NCI-H1930 (cell line): Measurements from ENCODE around the gene CRTC3.
"Not testable (repeated sequence)": the region's sequence is repeated elsewhere in the genome, so short reads cannot be mapped to it uniquely, and the experiment has no call there.

ENCODE experiments used
- DNase-seq, 2 experiments: peaks; one replicate each; lab custom pipeline; 2025; lab: John Stamatoyannopoulos, UW

The CRTC3 gene

DNA sequence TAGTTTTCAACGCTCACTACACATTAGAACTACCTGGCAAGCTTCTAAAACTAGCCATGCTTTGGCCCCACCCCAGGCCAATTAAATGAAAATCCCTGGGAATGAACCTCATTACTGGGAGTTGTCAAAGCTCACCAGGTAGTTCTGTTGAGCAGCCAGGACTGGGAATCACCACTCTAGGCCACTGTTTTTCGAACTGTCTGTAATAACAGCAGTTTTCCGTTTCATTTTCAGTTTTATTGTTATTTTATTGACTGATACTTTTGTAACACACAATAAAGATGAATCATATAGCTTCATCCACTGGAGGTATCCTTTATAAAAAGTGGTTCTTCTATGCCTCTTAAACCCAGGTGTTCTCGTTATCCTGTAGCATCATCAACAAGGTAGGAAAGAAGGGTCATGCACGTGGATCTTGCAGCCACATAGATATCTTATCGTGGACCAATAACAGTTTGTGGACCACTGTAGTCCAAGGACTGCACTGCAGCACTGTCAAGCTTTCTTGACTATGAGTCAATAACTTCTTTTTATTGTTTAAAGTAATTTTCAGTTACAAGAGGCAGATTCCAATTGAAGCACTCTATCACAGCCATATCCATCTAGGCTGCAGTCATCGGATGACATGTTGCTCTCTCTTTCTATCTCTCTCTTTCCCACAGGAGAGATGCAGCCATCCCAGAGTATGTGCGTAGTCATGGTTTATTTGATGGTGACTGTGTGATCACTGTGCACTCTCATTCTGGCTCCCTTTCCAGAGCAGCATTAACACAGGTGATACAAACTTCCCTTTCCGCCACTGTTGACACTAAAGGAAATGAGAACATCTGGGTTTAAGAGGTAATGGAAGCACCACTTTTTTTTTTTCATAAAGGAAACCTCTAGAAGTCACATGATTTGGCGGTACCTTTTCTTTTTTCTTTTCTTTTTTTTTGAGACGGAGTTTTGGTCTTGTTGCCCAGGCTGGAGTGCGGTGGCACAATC is 148.4 kb downstream of the CRTC3 start:
- no peak for DNase-seq

DNA sequence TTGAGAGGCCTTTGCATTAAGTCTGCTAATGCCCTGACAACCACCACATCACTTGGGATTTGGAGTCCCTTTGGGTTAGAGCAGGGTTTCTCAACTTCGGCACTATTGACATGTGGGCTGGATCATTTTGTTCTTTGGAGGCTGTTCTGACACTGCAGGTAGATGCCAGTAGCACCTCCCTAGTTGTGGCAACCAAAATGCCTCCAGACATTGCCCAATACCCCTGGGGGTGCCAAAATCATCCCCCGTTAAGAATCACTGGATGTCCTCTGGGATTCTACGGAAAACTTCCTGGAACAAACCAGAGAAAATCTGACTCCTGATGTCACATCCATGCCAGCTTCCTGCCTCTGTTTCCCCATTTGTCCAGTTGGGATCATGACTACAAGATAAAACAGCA is 150.2 kb downstream of the CRTC3 start:
- no peak for DNase-seq

DNA sequence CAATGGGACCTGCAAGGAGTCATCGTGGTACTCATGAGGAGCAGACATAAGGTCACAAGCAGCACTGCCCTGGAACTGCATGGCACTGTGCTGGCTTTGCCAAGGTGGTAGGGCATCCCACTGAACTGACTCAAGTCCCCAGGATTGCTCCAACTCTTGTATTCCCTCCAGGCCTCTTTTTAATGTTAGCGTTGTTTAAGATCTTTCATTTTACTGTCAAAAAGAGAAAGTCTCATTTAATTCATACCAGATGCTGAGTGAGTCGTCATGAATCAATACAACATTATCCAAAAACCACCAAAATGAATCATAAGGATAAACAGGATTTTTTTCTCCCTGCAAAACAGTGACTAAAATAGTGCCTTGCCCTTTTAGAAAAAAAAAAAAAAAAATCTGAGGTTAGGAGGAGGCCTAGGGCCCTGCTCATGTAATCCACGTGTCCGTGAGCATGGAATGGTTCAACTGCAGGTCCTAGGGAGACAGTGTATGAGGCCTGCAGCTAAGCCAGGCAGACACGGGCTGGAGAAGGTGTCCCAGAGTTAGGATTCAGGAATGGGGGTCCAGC is 150.7 kb downstream of the CRTC3 start:
- DNase-seq = no peak

DNA sequence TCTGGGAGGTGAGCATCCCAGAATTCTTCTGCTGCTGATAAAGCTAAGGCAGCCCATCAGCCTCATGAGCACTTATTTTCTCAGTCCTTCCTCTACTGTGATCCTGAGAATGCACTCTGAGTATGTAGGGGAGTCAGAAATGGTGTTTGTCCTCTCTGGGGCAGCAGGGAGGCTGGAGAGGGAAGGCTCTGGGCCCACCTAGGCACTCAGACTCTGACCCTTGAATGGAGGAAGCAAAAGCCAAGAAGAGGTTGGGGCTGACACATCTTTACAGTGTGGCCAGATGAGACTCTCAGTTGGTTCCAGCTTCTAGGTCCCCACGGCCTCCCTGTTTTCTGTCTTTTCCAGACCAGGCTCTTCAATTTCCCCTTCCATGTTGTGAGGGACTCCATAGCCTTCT is 151.3 kb downstream of the CRTC3 start:
- no peak for DNase-seq

DNA sequence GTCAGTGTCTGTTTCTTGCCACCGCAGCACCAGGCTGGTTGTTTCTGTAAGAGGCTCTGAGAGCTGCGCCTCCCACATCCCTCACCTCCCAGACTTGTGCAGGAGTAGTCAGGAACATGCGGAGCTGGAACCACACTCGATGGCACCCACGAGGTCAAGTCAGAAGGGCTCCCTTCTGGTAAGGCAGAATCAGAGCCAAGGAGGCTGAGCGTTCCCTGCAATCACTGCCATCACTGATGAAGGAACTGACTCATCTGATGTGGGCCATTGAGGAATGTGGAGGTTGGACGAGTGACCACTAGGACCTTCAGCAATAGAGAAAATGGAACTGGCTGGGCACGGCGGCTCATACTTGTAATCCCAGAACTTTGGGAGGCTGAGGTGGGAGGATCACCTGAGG is 151.8 kb downstream of the CRTC3 start:
- DNase-seq = no peak

DNA sequence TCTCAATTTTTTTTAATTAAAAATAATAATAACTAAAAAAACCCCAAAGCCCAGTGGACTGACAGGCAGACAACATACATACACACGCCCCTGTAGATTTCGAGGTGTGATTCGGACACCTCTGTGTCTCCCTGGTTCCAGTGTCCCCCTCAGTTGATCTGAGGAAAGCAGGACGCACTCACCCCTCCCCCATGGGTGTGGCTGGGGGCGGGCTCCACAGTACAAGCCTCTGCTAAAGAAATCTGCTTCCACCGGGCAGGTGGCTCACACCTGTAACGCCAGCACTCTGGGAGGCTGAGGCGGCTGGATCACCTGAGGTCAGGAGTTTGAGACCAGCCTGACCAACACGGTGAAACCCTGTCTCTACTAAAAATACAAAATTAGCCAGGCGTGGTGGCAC is 153.6 kb downstream of the CRTC3 start:
- no peak for DNase-seq

DNA sequence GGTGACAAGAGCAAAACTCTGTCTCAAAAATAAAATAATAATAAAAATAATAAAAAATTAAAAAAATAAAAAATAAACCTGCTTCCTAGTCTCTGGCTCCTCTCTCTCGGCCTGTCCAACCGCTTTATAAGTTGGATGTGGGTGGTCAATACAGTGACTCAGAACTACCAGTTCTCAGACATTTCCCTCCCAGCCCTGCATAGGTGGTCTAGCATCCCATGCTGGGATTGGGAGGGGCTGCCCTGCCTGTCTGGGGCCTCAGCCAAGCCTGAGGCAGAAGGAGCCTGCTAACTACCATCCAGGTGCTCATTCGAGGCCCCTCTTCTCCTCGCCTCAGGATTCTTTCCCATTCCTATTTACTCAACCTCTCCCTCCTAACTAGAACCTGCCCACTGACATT is 154.2 kb downstream of the CRTC3 start:
- DNase-seq = no peak

DNA sequence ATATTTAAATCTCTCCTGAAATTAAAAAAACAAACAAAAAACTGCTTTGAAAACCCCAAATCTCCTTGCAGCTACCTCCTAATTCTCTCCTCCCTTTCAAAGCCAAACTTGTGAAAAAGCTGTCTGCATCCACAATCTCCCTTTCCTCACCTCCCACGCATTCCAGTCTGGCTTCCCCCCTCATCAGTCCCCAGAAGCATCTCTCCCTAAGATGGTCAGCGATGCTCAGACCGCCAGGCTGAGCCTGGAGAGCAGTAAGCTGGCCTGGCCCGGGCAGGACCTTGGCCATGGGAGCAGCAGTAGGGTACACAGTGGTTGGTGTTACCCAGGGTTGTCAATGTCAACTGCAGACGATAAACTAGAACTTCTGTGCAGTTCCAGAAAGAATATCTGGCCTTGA is 154.6 kb downstream of the CRTC3 start:
- no peak for DNase-seq

DNA sequence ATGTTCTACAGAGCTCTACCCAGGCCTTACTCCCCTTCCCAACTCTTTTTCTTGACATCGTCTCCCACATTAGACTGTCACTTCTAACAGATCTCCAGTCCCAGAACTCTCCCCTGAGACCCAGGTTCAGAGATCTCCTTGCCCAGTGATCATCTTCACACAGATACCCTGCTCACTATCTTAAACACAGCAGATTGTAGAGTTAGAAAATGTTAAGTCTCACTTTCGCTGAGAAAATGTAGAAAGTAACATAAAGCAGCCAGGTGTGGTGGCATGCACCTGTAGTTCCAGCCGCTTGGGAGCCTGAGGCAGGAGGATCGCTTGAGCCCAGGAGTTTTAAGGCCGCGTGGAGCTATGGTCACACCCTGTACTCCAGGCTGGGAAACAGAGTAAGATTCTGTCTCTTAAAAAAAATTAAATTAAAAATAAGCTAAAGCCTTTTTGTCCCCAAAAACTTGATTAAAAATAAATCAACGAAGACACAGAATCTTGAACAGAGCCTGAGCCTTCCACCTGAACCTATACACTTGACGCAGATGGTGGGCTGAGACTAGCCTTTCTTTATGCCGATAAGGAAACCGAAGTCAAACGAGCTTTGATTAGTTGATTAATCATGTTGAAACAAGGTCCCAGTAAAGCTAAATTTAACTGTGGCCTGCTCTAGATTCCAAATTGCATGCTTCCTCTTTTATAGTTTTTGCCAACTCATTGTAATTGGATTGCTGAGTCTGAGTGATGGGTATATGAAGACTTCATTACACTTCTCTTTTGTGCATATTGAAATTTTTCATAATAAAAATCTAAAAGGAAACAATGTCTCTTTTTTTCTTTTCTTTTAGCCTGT is 156.1 kb downstream of the CRTC3 start:
- no peak for DNase-seq

DNA sequence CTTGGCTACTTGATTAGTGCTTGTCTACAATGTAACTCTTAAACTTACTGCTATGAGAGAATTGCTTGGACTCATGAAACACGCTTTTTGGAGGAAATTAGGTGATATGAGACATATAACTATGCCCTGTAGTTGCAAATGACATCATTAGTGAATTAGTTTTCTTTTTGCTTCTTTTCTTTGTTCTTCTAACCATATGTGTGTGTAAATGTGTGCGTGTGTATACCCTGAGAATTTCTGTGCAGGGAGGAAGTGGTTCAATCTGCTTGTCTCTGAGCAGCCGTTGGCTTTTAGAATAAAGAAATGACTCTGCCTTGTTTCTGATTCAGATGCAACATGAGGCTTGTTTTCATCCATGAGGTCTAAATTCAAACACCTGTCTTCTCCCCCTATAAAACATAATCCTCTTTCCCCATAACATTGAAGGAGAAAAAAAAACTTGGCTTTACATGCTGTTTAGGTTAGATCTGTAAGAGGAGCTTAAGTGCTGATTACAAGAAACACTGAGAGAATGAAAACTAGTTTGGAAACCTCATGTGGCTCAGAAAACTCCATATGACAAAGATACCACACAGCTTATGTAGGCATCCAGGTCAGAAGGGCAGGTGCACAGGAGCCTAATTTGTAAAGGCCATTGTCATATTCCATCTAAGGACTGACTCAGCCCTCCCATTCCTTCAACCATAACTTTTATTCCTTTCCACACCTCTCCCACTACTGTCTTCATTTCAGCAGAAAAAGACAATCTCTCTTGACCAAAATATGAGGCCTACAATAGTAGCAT is 156.9 kb downstream of the CRTC3 start:
- no peak for DNase-seq

DNA sequence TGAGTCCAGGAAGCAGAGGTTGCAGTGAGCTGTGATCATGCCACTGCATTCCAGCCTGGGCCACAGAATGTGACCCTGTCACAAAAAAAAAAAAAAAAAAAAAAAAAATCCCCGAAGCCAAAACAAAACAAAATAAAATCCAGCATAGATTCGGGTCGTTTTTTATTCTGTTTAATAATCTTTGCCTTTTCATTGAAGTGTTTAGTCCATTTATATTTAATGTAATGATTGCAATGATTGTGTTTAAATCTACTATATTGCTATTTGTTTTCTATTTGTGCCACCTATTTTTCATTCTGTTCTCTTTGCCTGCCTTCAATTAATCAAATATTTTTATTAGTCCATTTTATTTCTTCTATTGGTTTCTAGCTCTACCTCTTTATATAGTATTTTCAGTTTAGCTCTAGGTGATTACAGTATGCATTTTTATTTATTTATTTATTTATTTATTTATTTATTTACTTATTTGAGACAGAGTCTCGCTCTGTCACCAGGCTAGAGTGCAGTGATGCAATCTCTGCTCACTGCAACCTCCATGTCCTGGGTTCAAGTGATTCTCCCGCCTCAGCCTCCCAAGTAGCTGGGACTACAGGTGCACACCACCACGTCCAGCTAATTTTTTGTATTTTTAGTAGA is 159.7 kb downstream of the CRTC3 start:
- not testable (repeated sequence) for DNase-seq

DNA sequence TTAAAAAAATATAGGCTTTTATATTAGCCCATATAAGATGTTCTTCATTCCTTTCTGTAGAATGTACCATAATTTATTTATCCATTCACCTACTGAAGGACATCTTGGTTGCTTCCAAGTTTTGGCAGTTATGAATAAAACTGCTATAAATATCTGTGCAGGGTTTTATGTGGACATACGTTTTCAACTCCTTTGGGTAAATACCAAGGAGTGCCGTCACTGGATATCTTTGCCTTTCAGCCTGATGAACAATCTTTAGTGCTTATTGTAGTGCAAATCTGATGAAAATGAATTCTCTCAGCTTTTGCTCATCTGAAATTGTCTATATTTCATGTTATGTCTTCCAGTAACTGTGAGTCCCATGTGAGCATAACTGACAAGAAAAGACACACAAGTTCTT is 160.9 kb downstream of the CRTC3 start:
- DNase-seq = no peak

DNA sequence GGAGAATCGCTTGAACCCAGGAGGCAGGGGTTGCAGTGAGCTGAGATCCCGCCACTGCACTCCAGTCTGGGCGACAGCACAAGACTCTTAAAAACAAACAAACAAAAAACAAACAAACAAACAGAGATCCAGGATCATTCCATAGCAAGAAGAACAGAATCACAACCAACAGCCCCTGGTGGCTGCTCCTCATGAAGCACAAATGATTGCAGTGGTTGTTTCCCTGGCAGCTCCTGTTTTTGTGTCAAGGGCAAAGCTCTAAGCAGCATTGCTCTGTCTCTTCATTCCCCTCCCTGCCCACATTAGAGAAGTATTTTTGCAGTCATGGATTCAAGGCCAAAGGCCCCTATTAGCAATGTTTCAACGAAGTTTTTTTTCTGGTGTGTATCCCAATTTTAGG is 161.6 kb downstream of the CRTC3 start:
- no peak for DNase-seq

DNA sequence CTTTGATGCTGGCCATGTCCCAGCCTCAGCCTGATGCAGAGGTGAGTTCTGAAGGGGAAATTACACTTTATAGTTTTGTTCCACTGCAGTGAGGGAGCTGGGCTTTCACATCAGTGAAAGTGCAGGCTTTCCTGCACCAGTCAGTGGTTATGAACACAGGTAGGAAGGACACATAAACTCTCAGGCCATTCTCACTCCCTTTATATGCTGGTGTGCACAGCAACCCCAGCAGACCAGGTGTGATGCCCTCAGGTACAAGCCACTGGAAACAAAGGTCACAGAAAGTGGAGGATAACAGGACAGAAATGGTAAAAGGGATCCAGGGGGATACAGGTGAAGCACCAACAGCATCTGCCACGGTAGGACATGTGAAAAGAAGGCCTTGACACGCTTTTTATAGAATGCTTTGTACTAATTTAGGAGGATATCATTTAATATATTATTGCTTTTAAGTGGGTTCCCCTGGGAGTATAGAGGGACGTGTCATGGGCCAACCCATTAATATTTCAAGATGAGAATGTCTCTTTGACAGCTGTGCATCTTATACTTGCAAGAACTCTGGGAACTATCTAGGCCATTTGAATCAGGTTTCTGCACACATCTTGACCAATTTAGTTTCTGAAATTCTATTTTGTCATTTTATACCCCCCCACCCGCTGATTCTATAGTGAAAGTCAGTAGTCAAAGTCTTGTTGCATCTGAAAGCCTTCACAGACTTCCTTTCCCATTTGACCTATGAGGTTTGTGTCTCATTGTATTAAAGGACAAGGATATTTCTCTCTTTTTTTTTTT is 162.5 kb downstream of the CRTC3 start:
- no peak for DNase-seq
